GM21447 (cell line): ENCODE results near the gene SIAE.

Experiments used
- ATAC-seq: cut with Tn5 transposase; IDR thresholded peaks from one replicate; pipeline ENCODE4 v1.9.1; 2021; ENCODE audit not compliant: unreplicated experiment

The SIAE gene

GRCh38 chr11:124583781-124584180 lies 89.8 kb downstream of the SIAE start:
- no peak for ATAC-seq
